Liver (tissue), 9 donors: ENCODE results near the gene SUGCT. TPM values are rescaled to one million over a fixed set of nuclear protein-coding genes. Genes with fewer than 3 reads are reported as not detected.

Experiments
- DNase-seq: peaks from one replicate; pipeline ENCODE4 v3.0.0-alpha.2; 2017; ENCODE audit warnings: low spot score
- H3K27ac ChIP-seq, 2 donors: one replicate each; pipeline ENCODE4 v1.7.0; 2013; ENCODE audit warnings: inconsistent platforms in 2 of 2, low read length in 2 of 2, control low read depth in 1 of 2, low read depth in 1 of 2, mild to moderate bottlenecking in 1 of 2
- H3K27me3 ChIP-seq, 4 donors: one replicate each; pipeline versions ENCODE4 v1.6.1 to v1.7.0; 2013; ENCODE audit warnings: low read length in 3 of 4, inconsistent platforms in 1 of 4, mild to moderate bottlenecking in 1 of 4, moderate library complexity in 1 of 4; ENCODE audit not compliant: control insufficient read depth in 4 of 4, insufficient read depth in 4 of 4
- H3K36me3 ChIP-seq, 4 donors: one replicate each; pipeline versions ENCODE4 v1.6.1 to v1.7.0; 2013; ENCODE audit warnings: low read length in 3 of 4, mild to moderate bottlenecking in 3 of 4, low read depth in 1 of 4, moderate library complexity in 1 of 4; ENCODE audit not compliant: control insufficient read depth in 4 of 4, insufficient read depth in 3 of 4
- H3K4me1 ChIP-seq, 4 donors: one replicate each; pipeline versions ENCODE4 v1.6.1 to v1.7.0; 2013; ENCODE audit warnings: low read length in 3 of 4, mild to moderate bottlenecking in 3 of 4, moderate library complexity in 1 of 4; ENCODE audit not compliant: control insufficient read depth in 4 of 4, insufficient read depth in 4 of 4
- H3K4me3 ChIP-seq, 3 donors: one replicate each; pipeline versions ENCODE4 v1.6.1 to v1.7.0; 2013; ENCODE audit warnings: low read length in 3 of 3, control low read depth in 1 of 3, low read depth in 1 of 3, mild to moderate bottlenecking in 1 of 3
- H3K9ac ChIP-seq, 2 donors: one replicate each; pipeline ENCODE4 v1.7.0; 2013; ENCODE audit warnings: low read length in 2 of 2, mild to moderate bottlenecking in 2 of 2, moderate library complexity in 2 of 2, control low read depth in 1 of 2, low read depth in 1 of 2
- H3K9me3 ChIP-seq, 4 donors: one replicate each; pipeline versions ENCODE4 v1.6.1 to v1.7.0; 2013; ENCODE audit warnings: low read length in 3 of 4; ENCODE audit not compliant: control insufficient read depth in 4 of 4
- EGR1 ChIP-seq, 2 donors: IDR thresholded peaks; 2 replicates each; pipeline ENCODE4 v1.6.1; 2016 to 2018; ENCODE audit warnings: antibody characterized with exemption in 2 of 2, low read depth in 2 of 2
- FOXA1 ChIP-seq: IDR thresholded peaks from 2 replicates; pipeline ENCODE4 v1.6.1; 2016; ENCODE audit warnings: antibody characterized with exemption
- FOXA2 ChIP-seq: IDR thresholded peaks from 2 replicates; pipeline ENCODE4 v1.6.1; 2016; ENCODE audit warnings: antibody characterized with exemption
- GABPA ChIP-seq, 2 donors: IDR thresholded peaks in 1 of 2; conservative IDR thresholded peaks in 1 of 2; 2 replicates each; pipeline ENCODE4 v1.6.1; 2016; ENCODE audit warnings: antibody characterized with exemption in 2 of 2, mild to moderate bottlenecking in 1 of 2, moderate library complexity in 1 of 2
- HNF4A ChIP-seq, 2 donors: conservative IDR thresholded peaks; 2 replicates each; pipeline ENCODE4 v1.6.1; 2016; ENCODE audit warnings: antibody characterized with exemption in 2 of 2, mild to moderate bottlenecking in 2 of 2
- HNF4G ChIP-seq: IDR thresholded peaks from 2 replicates; pipeline ENCODE4 v1.6.1; 2016; ENCODE audit warnings: antibody characterized with exemption
- JUND ChIP-seq, 2 donors: IDR thresholded peaks; 2 replicates each; pipeline ENCODE4 v1.6.1; 2016; ENCODE audit warnings: antibody characterized with exemption in 2 of 2
- NR2F2 ChIP-seq: IDR thresholded peaks from 2 replicates; pipeline ENCODE4 v1.6.1; 2016; ENCODE audit warnings: antibody characterized with exemption
- RAD21 ChIP-seq, 2 donors: IDR thresholded peaks; 2 replicates each; pipeline ENCODE4 v1.6.1; 2016; ENCODE audit warnings: antibody characterized with exemption in 2 of 2, mild to moderate bottlenecking in 2 of 2
- RXRA ChIP-seq, 2 donors: IDR thresholded peaks; 2 replicates each; pipeline ENCODE4 v1.6.1; 2017 to 2018; ENCODE audit warnings: antibody characterized with exemption in 2 of 2, mild to moderate bottlenecking in 1 of 2
- SP1 ChIP-seq: IDR thresholded peaks from 2 replicates; pipeline ENCODE4 v1.6.1; 2018; ENCODE audit warnings: antibody characterized with exemption, mild to moderate bottlenecking
- TAF1 ChIP-seq: conservative IDR thresholded peaks from 2 replicates; pipeline ENCODE4 v1.6.1; 2016; ENCODE audit warnings: antibody characterized with exemption, mild to moderate bottlenecking
- YY1 ChIP-seq: IDR thresholded peaks from 2 replicates; pipeline ENCODE4 v1.6.1; 2016; ENCODE audit warnings: antibody characterized with exemption, mild to moderate bottlenecking
- WGBS: extraction: QIAGEN DNeasy Blood & Tissue Kit; methylation state at CpG from one replicate; pipeline ENCODE4 v1.1.7; 2013; 5-methylcytosine and 5-hydroxymethylcytosine counted together
- polyA plus RNA-seq, 2 donors: library from polyadenylated mRNA; stranded (reverse) in 1 of 2; unstranded in 1 of 2; fragments of 200-250 nt in 1 of 2; fragments of >200 nt in 1 of 2; fragmentation: Nextera tagmentation in 1 of 2; extraction: Ambion mirVana in 1 of 2; gene quantifications; one replicate each; pipeline versions ENCODE4 v1.2.1 to v1.2.3, GENCODE V29; 2013 to 2015
- total RNA-seq, 2 donors: library from RNA; depleted of rRNA; stranded (reverse); fragments of >200 nt; gene quantifications; one replicate each; pipeline ENCODE4 v1.2.3, GENCODE V29; 2014
- TF ChIP-seq, protein P1 (sequence below): IDR thresholded peaks from 2 replicates; pipeline ENCODE4 v1.6.1; 2016; ENCODE audit warnings: antibody characterized with exemption
- TF ChIP-seq, protein P2 (sequence below): fragments of 150-350 bp; IDR thresholded peaks from 2 replicates; pipeline ENCODE4 v1.5.1; 2017; ENCODE audit warnings: improper control_type of control experiment, low read depth, low read length; ENCODE audit not compliant: missing input control
- TF ChIP-seq, protein P3 (sequence below): IDR thresholded peaks from 2 replicates; pipeline ENCODE4 v1.6.1; 2016; ENCODE audit warnings: antibody characterized with exemption
- TF ChIP-seq, protein P4 (sequence below): IDR thresholded peaks from 2 replicates; pipeline ENCODE4 v1.6.1; 2016; ENCODE audit warnings: antibody characterized with exemption
- TF ChIP-seq, protein P5 (sequence below): IDR thresholded peaks from 2 replicates; pipeline ENCODE4 v1.6.1; 2016; ENCODE audit warnings: antibody characterized with exemption, mild to moderate bottlenecking
- donor health status: healthy.
- donor health status: healthy.
- donor health status: healthy.
- donor health status: healthy.
- donor health status: healthy.

SUGCT gene
- total and polyA plus RNA-seq, 4 donors = 6.2 to 11.9 (median 9.9) TPM

DNA sequence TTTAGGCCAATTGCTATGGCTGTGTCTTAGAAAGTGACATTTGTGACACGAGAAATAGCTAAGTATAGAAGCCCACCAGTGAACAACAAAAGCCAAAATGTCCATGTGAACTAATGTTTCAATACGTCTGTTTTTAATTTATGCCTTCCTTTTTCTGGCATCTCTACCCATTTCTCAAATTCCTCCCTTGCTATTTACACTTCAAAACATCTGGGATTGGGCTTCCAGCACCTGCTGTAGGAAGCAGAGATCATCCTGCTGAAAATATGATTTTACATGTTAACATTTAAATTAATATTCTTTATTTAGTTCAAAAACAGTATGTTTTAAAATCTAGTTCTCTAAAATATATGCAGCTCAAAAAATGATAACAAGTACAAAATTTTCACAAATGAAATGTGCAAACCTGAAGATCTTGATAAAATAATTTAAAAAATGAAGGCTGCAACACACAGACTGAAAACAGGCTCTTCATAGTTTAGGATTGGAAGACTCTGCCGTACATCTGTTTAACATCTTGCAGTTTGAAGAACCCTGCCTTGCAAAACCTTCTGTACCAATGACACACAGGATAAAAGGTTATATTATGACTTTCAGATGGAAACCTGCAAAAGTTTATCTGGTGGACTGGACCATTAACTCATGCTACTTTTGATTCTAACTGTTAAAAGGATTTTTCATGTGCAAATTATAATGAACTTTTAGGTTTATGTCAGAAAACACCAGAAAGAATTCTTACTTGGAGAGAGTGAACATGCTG, 408.4 kb downstream of the SUGCT start:
- TF ChIP-seq TAF1 (no peak), YY1 (no peak), JUND (IDR thresholded peaks at IDR 0.05) (no peak), HNF4A (conservative IDR thresholded peaks at IDR 0.05) (no peak), SP1 (no peak), GABPA (IDR thresholded peaks at IDR 0.05 in 1 of 2, conservative IDR thresholded peaks at IDR 0.05 in 1 of 2) (no peak), RXRA (IDR thresholded peaks at IDR 0.05) (no peak)
- TF ChIP-seq, protein P1, sequence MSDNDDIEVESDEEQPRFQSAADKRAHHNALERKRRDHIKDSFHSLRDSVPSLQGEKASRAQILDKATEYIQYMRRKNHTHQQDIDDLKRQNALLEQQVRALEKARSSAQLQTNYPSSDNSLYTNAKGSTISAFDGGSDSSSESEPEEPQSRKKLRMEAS = no peak
- TF ChIP-seq, protein P2, sequence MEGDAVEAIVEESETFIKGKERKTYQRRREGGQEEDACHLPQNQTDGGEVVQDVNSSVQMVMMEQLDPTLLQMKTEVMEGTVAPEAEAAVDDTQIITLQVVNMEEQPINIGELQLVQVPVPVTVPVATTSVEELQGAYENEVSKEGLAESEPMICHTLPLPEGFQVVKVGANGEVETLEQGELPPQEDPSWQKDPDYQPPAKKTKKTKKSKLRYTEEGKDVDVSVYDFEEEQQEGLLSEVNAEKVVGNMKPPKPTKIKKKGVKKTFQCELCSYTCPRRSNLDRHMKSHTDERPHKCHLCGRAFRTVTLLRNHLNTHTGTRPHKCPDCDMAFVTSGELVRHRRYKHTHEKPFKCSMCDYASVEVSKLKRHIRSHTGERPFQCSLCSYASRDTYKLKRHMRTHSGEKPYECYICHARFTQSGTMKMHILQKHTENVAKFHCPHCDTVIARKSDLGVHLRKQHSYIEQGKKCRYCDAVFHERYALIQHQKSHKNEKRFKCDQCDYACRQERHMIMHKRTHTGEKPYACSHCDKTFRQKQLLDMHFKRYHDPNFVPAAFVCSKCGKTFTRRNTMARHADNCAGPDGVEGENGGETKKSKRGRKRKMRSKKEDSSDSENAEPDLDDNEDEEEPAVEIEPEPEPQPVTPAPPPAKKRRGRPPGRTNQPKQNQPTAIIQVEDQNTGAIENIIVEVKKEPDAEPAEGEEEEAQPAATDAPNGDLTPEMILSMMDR = no peak
- TF ChIP-seq, protein P3, sequence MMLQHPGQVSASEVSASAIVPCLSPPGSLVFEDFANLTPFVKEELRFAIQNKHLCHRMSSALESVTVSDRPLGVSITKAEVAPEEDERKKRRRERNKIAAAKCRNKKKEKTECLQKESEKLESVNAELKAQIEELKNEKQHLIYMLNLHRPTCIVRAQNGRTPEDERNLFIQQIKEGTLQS = no peak
- H3K36me3 ChIP-seq = no peaks in the 10 kb centered on the region
- H3K9me3 ChIP-seq = no peaks in the 10 kb centered on the region
- 84% methylated on average over 3 of the region's 3 CpGs for WGBS
- DNase-seq = no peak
- no peak overlapping the region for H3K27ac ChIP-seq
- H3K4me3 ChIP-seq = no peak overlapping the region
- no peaks in the 10 kb centered on the region for H3K27me3 ChIP-seq
- H3K9ac ChIP-seq = no peak overlapping the region
- H3K4me1 ChIP-seq = no peaks in the 10 kb centered on the region

DNA sequence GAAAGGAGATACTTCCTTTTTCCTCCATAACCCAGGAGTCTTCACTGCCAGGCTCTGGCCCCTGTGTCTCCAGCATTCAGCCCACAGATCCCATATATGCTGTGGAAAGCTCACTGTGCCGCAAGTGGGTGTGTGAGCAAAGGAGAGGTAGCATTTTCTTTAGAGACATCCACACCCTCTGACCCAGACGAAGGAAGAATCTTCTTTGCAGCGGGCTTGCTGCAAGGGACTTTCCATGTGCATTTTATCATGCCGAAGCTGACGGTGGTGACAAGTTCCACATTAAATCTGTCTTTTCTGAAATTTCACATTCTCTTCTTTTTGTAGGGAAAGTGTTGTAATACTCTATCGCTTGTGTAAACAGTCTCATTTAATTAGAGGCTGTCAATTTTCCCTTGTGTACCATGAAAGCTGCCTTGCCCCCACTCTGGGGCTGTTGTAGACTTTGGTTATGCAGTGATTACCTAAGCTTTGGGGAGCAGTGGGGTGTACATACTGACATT, 409.5 kb downstream of the SUGCT start:
- WGBS = 83% methylated on average over 6 of the region's 6 CpGs
- H3K9ac ChIP-seq = no peak overlapping the region
- no peak overlapping the region for H3K27ac ChIP-seq
- no peak overlapping the region for H3K4me3 ChIP-seq
- no peaks in the 10 kb centered on the region for H3K4me1 ChIP-seq
- DNase-seq = no peak
- no peaks in the 10 kb centered on the region for H3K9me3 ChIP-seq
- H3K27me3 ChIP-seq = no peaks in the 10 kb centered on the region
- no peaks in the 10 kb centered on the region for H3K36me3 ChIP-seq
- TF ChIP-seq JUND (IDR thresholded peaks at IDR 0.05) = no peak
- TF ChIP-seq, protein P4, sequence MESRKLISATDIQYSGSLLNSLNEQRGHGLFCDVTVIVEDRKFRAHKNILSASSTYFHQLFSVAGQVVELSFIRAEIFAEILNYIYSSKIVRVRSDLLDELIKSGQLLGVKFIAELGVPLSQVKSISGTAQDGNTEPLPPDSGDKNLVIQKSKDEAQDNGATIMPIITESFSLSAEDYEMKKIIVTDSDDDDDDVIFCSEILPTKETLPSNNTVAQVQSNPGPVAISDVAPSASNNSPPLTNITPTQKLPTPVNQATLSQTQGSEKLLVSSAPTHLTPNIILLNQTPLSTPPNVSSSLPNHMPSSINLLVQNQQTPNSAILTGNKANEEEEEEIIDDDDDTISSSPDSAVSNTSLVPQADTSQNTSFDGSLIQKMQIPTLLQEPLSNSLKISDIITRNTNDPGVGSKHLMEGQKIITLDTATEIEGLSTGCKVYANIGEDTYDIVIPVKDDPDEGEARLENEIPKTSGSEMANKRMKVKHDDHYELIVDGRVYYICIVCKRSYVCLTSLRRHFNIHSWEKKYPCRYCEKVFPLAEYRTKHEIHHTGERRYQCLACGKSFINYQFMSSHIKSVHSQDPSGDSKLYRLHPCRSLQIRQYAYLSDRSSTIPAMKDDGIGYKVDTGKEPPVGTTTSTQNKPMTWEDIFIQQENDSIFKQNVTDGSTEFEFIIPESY = no peak
- TF ChIP-seq, protein P1 = no peak
- TF ChIP-seq HNF4G = no peak
- TF ChIP-seq NR2F2 = no peak
- TF ChIP-seq, protein P2 = no peak
- TF ChIP-seq FOXA1 = no peak
- TF ChIP-seq, protein P3 = no peak
- no peak for TF ChIP-seq HNF4A (conservative IDR thresholded peaks at IDR 0.05)
- no peak for TF ChIP-seq EGR1 (IDR thresholded peaks at IDR 0.05; ENCODE audit: low read depth in 2 of 2)
- TF ChIP-seq, protein P5, sequence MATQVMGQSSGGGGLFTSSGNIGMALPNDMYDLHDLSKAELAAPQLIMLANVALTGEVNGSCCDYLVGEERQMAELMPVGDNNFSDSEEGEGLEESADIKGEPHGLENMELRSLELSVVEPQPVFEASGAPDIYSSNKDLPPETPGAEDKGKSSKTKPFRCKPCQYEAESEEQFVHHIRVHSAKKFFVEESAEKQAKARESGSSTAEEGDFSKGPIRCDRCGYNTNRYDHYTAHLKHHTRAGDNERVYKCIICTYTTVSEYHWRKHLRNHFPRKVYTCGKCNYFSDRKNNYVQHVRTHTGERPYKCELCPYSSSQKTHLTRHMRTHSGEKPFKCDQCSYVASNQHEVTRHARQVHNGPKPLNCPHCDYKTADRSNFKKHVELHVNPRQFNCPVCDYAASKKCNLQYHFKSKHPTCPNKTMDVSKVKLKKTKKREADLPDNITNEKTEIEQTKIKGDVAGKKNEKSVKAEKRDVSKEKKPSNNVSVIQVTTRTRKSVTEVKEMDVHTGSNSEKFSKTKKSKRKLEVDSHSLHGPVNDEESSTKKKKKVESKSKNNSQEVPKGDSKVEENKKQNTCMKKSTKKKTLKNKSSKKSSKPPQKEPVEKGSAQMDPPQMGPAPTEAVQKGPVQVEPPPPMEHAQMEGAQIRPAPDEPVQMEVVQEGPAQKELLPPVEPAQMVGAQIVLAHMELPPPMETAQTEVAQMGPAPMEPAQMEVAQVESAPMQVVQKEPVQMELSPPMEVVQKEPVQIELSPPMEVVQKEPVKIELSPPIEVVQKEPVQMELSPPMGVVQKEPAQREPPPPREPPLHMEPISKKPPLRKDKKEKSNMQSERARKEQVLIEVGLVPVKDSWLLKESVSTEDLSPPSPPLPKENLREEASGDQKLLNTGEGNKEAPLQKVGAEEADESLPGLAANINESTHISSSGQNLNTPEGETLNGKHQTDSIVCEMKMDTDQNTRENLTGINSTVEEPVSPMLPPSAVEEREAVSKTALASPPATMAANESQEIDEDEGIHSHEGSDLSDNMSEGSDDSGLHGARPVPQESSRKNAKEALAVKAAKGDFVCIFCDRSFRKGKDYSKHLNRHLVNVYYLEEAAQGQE = no peak
- TF ChIP-seq FOXA2 = no peak
- no peak for TF ChIP-seq YY1
- no peak for TF ChIP-seq RAD21 (IDR thresholded peaks at IDR 0.05)
- TF ChIP-seq SP1 = no peak
- no peak for TF ChIP-seq TAF1
- TF ChIP-seq GABPA (IDR thresholded peaks at IDR 0.05 in 1 of 2, conservative IDR thresholded peaks at IDR 0.05 in 1 of 2) = no peak
- no peak for TF ChIP-seq RXRA (IDR thresholded peaks at IDR 0.05)
